KBM-7 (cell line): ENCODE data around the gene AGK.
"Not testable (repeated sequence)": the region's sequence is repeated elsewhere in the genome, so short reads cannot be mapped to it uniquely, and the experiment has no call there.

ENCODE experiments used
- DNase-seq: peaks from one replicate; pipeline ENCODE4 v3.0.0-alpha.2; 2015
- in situ Hi-C: fragments of 300-500 bp; cut with MboI; formaldehyde crosslinking; loops from 2 replicates; pipeline ENCODE4 v1.14.3; 2020; ENCODE audit warnings: low sequenced_read_pairs, low pct_unique_long_range_greater_than_20kb, mixed read lengths

AGK gene

DNA sequence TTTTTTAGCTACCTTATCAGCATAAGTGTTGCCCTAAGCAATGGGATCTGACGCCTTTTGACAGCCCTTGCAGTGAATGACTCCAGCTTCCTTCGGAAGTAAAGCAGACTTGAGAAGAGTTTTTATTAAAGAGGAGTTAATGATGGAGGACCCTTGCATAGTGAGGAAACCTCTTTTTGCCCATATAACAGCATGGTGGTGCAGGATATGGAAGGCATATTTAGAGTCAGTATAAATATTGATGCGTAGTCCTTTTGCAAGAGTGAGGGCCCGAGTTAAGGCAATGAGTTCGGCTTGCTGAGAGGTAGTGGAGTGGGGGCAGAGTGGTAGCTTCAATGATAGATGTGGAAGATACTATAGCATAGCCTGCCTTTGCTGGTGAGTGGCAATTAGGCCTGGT is 28.7 kb downstream of the AGK start:
- DNase-seq, in situ Hi-C loops: not testable (repeated sequence)

DNA sequence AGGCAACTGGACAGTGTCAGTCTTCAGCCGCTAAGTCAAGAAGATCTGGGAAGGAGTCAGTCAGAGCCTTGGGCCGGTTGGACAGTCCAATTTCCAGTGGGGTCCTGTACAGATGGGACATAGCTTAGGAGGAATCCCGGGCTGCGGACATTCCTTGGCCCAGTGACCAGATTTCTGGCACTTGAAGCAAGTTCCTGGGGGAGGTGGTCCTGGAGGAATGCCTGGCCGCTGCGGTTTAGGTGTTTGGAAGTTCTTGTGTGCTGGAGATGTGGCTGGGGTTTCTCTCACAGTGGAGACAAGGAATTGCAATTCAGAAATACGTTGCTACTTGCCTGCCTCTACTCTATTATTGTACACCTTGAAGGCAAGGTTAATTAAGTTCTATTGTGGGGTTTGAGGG is 30.9 kb downstream of the AGK start:
- in situ Hi-C loops, result not testable (repeated sequence)

DNA sequence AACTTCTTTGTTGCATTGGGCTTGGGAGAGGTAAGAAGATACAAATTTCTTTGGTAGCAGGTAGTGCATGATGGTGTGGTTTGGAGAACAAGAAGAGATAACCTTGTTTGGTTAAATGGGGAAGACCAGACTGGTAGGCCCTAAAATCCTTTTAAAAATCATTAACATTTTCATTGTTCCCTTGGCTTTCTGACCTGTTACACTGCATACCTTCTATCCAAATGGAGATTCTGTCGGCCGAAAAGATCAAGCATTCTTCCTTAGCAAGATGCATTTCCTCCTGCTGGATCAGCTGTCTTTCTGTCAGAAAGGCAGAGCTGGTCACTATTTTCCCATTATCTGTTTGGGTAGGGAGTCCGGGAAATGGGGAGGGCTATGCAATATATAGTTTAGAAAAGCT is 33.7 kb downstream of the AGK start:
- no peak for DNase-seq
- in situ Hi-C loops, result no loop called here

More for the DNA sequence above, 30.9 kb downstream of the AGK start:
- DNase-seq, result not testable (repeated sequence)

DNA sequence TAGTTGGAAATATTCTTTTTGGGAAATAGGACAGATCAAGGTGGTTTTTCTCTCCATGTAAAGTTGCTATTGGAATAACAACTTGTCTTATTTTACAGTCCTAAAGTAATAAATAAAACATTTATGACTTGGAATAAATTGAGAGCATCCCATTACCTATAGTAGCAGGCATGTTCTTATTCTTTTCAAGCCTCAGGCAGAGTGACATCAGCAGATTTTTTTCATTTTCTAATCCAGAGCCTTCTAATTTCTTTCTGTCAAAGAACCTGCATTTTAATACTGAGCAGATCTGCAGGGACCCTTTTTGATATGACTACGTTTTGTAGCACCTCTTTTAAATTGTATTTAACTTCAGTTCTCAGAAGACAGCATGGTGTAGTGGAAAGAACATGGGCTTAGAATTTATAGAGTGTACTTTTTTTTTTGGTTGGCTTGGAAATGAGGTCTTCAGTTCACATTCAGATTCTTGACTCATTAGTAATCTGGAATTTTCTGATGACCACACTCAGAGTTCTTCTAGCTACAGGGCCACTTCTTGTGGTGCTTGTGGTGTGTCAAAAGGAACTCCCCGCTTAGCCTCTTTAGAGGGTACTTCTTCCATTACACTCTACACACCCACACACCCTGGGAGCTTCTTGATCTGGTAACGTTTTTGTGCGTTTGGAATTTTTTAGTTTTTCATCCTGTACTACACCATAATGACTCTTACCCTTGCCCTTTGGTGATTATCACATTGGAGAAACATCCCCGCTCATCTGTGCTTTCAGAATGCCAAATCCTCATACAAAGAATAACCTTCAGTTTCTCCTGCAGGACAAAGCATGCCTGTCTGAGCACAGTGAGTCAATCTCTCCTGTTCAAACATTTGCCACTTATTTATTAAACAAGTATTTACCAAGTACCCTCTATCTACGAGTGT is 34.6 kb downstream of the AGK start:
- in situ Hi-C loops, result no loop called here
- no peak for DNase-seq

DNA sequence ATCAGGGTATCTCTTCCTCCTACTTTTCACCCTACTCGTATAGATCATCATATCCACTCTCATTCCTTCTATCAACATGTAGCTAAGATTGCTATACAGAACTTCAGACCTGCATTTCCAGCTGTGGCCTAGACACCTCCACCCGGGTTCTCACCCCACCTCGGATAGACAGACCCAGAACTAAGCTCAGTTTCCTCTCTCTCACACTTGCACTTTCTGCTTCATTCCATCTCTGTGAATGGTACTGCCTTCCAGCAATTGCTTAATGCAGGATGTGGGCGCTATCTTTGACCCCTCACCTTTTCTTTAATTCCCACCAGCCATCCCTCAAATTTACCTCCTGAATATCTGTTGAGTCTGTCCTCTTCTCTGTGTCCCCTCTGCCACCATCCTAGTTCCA is 35.7 kb downstream of the AGK start:
- in situ Hi-C loops, result no loop called here

DNA sequence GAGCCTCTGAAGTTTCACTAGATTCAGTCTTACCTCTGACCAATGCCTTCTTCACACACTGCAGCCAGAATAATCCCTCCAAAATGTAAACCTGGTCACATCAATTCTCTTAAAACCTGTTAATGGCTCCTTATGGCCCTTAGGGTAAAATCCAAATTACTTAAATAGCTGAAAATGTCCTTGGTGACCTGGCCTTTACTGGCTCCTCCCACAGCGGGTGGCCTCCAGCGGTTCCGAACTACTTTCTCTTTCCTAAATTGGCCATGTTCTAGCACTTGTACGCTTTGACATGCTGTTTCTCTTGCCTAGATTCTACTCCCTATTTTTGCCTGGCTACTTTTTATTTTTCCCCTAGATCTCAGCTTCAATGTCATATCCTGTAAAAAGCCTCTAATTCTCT is 36.1 kb downstream of the AGK start:
- in situ Hi-C loops, result no loop called here
- no peak for DNase-seq

More for the DNA sequence above, 35.7 kb downstream of the AGK start:
- DNase-seq, result no peak

DNA sequence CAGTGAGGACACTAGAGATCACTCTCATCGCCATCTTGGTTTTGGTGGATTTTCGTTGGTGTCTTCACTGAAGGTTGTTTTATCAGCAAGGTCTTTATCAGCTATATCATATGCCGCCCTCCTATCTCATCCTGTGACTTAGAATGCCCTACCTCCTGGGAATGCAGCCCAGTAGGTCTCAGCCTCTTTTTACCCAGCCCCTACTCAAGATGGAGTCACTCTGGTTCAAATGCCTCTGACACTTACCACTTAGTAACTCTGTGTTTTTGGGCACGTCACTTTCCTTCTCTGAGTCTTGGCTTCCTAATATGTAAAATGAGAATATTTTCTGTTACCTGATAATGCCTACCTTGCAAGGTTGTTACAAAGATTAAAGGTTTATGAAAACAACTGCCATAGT is 37.7 kb downstream of the AGK start:
- in situ Hi-C loops, result no loop called here
- DNase-seq, result no peak

DNA sequence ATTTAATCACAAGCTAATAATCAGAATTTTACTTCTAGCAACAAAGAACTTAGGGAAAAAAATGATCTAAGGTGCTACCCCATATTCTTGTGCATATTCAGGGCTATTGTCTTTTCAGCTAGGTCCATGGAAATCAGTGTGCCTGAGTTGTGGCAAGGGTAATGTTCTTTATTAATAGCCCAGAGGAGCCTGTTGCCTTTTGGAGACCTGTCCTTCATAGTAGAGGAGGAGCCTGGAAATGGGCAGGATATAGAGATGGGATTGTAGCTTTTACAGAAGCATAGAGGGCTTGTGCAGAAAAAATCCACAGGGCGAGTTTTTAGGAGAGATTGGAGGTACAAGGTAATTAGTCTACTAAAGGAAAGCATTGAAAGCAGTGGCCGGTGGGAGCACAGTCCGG is 38.9 kb downstream of the AGK start:
- no peak for DNase-seq
- in situ Hi-C loops, result no loop called here

DNA sequence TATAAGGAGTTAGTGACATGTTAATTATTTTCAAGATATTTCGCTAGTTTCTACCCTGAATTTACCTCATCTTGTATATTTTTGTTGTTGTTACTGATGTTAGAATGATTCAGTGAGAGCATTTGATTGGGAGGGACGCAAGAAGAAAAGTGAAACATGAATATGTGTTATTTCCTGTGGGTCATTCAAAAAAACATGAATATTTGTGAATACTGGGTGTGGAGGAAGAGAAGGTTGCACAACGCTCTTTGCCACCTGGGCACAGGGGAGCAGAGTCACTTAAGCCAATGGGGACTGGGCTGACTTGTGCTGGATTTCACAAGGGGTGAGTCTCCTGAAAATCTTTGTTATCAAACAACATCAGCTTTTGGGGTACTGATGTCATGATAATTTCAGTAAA is 39.5 kb downstream of the AGK start:
- no peak for DNase-seq
- in situ Hi-C loops, result no loop called here

DNA sequence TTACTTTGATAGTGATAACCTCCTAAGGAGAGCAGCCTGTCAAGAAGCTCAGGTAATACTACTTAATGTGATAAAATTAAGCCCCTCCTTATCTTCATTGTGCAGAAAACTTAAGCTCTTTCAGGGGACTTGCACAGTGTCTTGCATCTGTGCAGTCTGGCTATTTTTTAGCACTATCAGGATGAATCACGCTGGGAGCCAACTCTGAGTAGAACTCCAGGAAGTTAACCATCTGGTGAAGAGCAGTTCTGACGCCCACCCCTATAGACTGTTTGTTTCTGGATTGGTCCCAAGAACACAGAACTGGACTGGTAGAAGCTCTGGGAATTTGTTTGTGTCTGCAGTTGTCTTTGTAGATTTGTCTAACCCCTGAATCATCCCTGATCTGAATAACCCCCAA is 41.9 kb downstream of the AGK start:
- in situ Hi-C loops, result no loop called here
- no peak for DNase-seq

DNA sequence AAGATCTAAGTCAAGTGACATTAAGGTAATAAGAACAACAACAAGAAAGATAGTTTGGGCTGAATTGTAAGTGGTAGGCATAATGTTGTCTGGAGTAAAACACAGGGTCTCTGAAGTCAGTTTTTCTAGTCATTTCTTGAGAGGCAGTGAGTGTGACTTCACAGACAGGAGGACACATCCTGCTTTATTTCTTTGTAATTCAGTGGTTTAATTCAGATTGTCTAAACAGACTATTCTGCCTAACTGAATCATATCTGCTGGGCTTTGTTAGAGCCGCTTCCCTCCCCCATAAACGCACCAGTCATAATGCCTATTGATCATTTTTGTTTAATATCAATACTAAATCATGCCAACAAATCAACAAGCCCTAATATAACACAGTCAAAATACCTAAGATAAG is 46.8 kb downstream of the AGK start:
- no peak for DNase-seq
- in situ Hi-C loops, result no loop called here

DNA sequence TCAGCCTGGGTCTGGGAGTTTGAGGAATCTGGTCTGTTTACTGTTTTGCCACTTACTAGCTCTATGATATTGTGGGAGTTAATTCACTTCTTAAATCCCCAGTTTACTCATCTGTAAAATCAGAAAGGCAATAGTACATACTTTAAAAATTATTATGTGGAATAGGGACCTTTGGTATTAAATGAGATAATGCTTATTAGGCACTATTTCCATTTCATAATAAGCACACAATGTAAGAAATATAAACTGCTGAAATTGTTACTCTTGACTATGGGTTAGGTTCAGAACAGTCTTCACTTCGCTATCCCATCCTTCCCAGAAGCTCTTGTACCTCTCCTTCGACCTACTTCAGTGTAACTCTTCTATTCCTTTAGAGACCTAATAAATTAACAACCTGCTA is 47.2 kb downstream of the AGK start:
- no peak for DNase-seq
- in situ Hi-C loops, result no loop called here

DNA sequence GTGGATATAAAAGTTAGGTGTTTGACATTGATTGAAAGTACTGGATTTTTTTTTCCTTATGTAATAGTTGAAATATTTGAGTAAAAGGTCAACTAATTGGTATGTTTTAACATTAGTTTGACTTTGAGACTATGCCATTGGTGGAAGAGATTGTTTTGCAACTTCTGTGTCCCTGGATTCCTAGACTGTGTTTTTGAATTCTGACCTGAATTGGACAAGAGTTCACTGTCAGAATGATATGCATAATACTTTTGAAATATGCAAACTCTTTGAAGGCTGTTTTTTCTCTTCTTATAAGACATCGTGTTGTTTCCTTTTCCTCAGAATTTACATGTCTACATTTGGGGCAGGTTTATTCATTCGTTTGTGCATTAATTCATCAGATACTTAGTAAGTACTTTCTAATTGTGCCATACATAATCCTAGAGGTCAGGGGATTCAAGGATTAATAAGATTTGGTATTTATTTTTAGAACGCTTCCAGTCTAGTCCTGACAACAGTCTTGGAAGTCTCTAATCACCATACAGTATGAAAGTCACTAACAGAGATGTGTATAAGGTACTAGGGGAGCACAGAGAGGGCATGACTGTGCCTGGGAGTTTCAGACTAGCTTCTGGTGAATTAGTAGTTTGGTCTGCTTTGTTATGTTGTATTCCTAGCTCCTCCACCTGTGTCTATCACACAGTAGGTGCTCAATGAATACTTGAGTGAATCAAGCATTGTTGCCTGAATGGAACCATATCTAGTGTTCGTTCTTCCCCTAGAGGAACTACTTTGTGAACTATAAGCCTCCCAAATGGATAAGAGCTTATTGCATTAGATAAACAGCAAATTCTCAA is 49.2 kb downstream of the AGK start:
- in situ Hi-C loops, result no loop called here
- no peak for DNase-seq

DNA sequence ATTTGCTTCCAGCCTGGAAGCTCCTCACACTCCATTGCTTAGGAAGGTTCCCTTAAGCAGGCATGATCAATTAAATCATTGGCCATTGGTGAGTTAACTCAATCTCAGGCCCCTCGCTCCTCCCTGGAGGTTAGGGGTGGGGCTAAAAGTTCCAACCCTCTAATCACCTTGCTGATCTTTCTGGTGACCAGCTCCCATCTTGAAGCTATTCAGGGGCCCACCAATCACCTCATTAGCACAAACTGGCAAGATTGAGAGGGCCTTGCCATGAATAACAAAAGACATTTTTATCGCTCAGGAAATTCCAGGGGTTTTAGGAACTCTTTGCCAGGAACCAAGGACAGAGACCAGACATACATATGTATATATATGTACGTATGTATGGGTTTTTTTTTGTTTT is 58.4 kb downstream of the AGK start:
- DNase-seq, result no peak
- in situ Hi-C loops, result no loop called here

DNA sequence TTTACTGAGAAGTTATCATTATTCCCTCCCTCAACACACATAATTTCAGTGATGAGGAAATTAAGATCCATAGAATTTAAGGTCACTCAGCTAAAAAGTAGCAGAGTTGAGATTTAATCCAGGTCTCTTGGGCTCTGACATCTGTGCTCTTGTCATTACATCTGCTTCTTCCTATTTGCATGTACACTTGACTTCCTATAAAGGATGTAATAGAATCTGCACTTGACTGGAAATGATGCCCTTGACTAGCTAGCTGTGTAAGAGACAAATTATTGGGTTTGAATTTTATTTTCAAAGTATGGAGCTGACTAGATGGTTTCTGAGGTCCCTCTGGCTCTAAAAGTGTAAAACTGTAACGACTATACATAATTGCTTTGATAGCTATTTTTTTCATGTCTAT is 59.5 kb downstream of the AGK start:
- no peak for DNase-seq
- in situ Hi-C loops, result no loop called here

DNA sequence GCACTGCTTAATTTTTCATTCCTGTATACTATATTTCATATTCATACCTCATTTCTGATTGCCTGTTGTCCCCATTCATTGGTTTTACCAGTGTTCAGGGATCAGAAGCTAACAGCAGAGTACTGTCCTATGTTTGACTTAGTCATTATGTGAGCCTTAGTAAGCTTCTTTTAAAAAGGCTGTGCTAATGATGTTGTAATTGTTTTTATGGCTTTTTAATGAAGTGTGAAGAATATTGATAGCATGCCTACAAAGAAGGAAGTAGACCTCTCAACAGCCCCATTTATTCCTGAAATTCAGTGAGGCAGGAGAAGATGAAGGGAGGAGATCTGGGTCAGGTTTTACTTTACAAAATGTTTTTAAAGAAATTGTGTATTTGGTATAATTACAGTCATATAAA is 61.7 kb downstream of the AGK start:
- in situ Hi-C loops, result no loop called here
- DNase-seq, result no peak

DNA sequence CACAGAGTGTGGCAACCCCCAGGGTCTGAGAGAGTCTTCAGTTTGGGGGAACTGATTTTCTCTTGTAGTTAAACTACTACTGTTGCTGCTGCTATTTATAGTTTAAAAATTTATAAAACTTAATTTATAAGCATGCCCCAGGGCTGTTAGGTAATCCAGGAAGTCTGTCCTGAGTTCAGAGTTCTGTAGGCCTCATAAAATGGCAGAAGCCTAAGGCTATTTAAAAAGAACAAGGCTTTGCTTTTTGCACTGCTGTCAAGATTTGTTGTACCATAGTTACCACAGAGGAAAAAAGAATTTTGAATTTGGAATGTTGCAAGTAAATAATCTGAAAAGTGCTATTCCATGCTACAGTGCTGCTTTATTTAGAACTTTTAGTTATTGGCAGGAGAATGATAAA is 66.1 kb downstream of the AGK start:
- in situ Hi-C loops, result no loop called here
- DNase-seq, result no peak

DNA sequence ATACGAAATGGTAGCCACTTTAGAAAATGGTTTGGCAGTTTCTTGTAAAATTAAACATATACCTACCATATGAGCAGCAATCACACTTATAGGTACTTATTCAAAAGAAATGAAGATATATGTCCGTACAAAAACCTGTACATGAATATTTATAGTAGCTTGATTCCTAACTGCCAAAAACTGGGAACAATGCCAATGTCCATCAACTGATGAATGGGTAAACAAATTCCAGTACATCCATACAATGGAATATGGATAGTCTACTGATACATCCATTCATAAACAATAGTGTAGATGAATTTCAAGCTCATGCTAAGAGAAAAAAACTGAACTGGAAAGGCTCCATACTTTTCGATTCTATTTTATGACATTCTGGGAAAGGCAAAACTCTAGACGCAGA is 68.5 kb downstream of the AGK start:
- in situ Hi-C loops, result no loop called here

DNA sequence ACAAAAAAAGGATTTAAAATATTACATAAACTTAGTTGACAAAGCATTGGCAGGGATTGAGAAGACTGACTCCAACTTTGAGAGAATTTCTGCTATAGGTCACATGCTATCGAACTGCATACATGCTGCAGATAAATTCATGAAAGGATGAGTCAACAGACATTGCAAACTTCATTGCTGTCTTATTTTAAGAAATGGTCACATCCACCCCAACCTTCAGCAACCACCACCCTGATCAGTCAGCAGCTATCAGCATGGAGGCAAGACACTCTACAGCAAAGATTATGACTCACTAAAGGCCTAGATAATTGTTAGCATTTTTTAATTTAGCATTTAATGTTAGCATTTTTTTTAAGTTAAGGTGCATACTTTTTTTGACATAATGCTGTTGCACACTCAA is 73.6 kb downstream of the AGK start:
- in situ Hi-C loops, result no loop called here
- DNase-seq, result no peak

More for the DNA sequence above, 68.5 kb downstream of the AGK start:
- no peak for DNase-seq

DNA sequence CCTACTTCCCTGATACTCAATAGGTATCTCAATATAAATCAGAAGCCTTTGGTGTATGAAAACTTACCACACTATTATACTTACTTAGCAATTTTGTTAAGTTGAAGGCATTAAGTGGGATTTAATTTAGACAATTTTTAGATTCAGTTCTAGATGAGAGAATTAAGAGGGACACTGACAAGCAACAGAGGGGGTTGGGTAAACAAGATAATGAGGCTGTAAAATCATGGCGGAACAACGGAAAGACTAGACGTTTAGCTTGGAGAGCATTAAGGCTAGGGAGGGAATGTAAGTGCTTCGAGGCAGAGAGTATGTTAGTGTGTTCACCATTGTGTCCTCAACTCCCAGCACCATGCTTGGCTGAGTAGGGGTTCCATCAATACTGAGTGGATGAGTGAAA is 79.4 kb downstream of the AGK start:
- no peak for DNase-seq
- in situ Hi-C loops, result no loop called here
